Peyer's patch (tissue), 4 donors: Measurements from ENCODE around the gene STYK1.

Experiments
- POLR2A ChIP-seq, 2 donors: fragments of 450-650 bp; IDR thresholded peaks; one replicate each; pipeline ENCODE4 v1.5.1; 2017; ENCODE audit warnings: antibody characterized with exemption in 2 of 2, mild to moderate bottlenecking in 2 of 2, moderate library complexity in 2 of 2
- TF ChIP-seq, protein P1 (sequence below), 6 experiments: fragments of 450-650 bp in 4 of 6; fragments of 200-600 bp in 2 of 6; sonication (generic) in 1 of 6; IDR thresholded peaks; one replicate each; pipeline ENCODE4 v1.5.1; 2017 to 2019; ENCODE audit warnings: antibody characterized with exemption in 6 of 6, mild to moderate bottlenecking in 3 of 6, moderate library complexity in 1 of 6

DNA sequence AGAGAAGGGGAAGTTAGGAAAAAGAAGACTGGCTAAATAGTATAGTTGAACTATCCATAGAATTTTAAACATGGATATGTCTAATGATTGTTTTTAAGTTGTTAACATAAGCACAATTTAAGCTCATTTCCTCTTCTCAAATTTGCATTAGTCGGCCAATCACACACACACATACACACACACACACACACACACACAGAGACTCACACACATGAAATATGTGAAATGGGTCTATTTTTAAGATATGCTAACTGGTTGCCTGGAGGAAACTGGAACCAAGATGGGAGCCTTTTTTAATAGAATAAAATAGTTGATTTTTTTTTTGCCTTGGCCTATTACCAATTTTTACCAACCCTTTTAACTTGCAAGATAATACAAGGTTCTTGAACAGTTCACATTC, 24.0 kb upstream of the STYK1 start:
- TF ChIP-seq, protein P1, sequence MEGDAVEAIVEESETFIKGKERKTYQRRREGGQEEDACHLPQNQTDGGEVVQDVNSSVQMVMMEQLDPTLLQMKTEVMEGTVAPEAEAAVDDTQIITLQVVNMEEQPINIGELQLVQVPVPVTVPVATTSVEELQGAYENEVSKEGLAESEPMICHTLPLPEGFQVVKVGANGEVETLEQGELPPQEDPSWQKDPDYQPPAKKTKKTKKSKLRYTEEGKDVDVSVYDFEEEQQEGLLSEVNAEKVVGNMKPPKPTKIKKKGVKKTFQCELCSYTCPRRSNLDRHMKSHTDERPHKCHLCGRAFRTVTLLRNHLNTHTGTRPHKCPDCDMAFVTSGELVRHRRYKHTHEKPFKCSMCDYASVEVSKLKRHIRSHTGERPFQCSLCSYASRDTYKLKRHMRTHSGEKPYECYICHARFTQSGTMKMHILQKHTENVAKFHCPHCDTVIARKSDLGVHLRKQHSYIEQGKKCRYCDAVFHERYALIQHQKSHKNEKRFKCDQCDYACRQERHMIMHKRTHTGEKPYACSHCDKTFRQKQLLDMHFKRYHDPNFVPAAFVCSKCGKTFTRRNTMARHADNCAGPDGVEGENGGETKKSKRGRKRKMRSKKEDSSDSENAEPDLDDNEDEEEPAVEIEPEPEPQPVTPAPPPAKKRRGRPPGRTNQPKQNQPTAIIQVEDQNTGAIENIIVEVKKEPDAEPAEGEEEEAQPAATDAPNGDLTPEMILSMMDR (IDR thresholded peaks at IDR 0.05): no peak
- no peak for TF ChIP-seq POLR2A (IDR thresholded peaks at IDR 0.05)
